IMR-90 (cell line): Measurements from ENCODE around the gene TMEM204. TPM values are rescaled to one million over a fixed set of nuclear protein-coding genes. Genes with fewer than 3 reads are reported as not detected.

Experiments
- ATAC-seq: fragments of 200-7000 bp; cut with Tn5 transposase; 2 replicates; pipeline ENCODE4 v1.9.1; 2020; ENCODE audit warnings: low read depth, mild to moderate bottlenecking, moderate library complexity
- BruUV-seq: library from RNA; stranded (reverse); fragments of 400-500 nt; replicated peaks from 2 replicates; lab custom pipeline; 2021; lab: Mats Ljungman, UMichigan
- CTCF ChIA-PET: fragments of 300-600 bp; formaldehyde crosslinking; extraction: SDS; loops from one replicate; lab custom pipeline; 2021; ENCODE audit warnings: antibody characterized with exemption; lab: Yijun Ruan, JAX
- POLR2A ChIA-PET: fragments of 300-600 bp; sonication (Branson Sonifier 250); formaldehyde crosslinking; loops from one replicate; lab custom pipeline; 2022; ENCODE audit warnings: antibody characterized with exemption; ENCODE audit not compliant: unreplicated experiment; lab: Charles Lee
- DNase-seq: peaks from one replicate; pipeline ENCODE4 v3.0.0; 2013
- H2AFZ ChIP-seq: replicated peaks from 2 replicates; pipeline ENCODE3; 2013; ENCODE audit warnings: low read length, mild to moderate bottlenecking; ENCODE audit not compliant: poor library complexity
- H2AK5ac ChIP-seq: 2 replicates; pipeline ENCODE4 v1.6.1; 2013; ENCODE audit warnings: low read depth, low read length, inconsistent platforms
- H2AK9ac ChIP-seq: replicated peaks from 2 replicates; pipeline ENCODE3; 2013; ENCODE audit warnings: mild to moderate bottlenecking, low read depth, low read length, moderate library complexity; ENCODE audit not compliant: poor library complexity
- H2BK120ac ChIP-seq: 2 replicates; pipeline ENCODE4 v1.6.1; 2013; ENCODE audit warnings: low read depth, low read length, inconsistent platforms
- H2BK15ac ChIP-seq: 3 replicates; pipeline ENCODE4 v1.6.1; 2013; ENCODE audit warnings: low read depth, low read length, inconsistent platforms
- H2BK20ac ChIP-seq: 2 replicates; pipeline ENCODE4 v1.6.1; 2013; ENCODE audit warnings: low read depth, mild to moderate bottlenecking, inconsistent platforms, low read length, moderate library complexity
- H2BK5ac ChIP-seq: 2 replicates; pipeline ENCODE4 v1.6.1; 2013; ENCODE audit warnings: mild to moderate bottlenecking, low read depth, low read length, inconsistent platforms; ENCODE audit not compliant: poor library complexity, severe bottlenecking
- H3K14ac ChIP-seq: replicated peaks from 2 replicates; pipeline ENCODE4 v1.6.1; 2013; ENCODE audit warnings: low read depth, low read length, inconsistent platforms
- H3K18ac ChIP-seq: 2 replicates; pipeline ENCODE4 v1.6.1; 2013; ENCODE audit warnings: low read depth, low read length, control low read depth
- H3K23ac ChIP-seq: 2 replicates; pipeline ENCODE4 v1.6.1; 2013; ENCODE audit warnings: low read depth, low read length, inconsistent platforms
- H3K27ac ChIP-seq: 2 replicates; pipeline ENCODE4 v1.5.1; 2013; ENCODE audit warnings: mild to moderate bottlenecking, control low read depth, low read length; ENCODE audit not compliant: insufficient read depth
- H3K27me3 ChIP-seq: 2 replicates; pipeline ENCODE4 v1.6.1; 2013; ENCODE audit warnings: low read length; ENCODE audit not compliant: control insufficient read depth, insufficient read depth
- H3K36me3 ChIP-seq: 2 replicates; pipeline ENCODE4 v1.6.1; 2013; ENCODE audit warnings: low read length, mixed read lengths; ENCODE audit not compliant: control insufficient read depth, insufficient read depth
- H3K4ac ChIP-seq: 2 replicates; pipeline ENCODE4 v1.6.1; 2013; ENCODE audit warnings: low read depth, low read length, inconsistent platforms
- H3K4me1 ChIP-seq: 2 replicates; pipeline ENCODE4 v1.6.1; 2013; ENCODE audit warnings: low read length, mixed read lengths; ENCODE audit not compliant: control insufficient read depth, insufficient read depth
- H3K4me2 ChIP-seq: 2 replicates; pipeline ENCODE4 v1.6.1; 2013; ENCODE audit warnings: low read depth, mild to moderate bottlenecking, control low read depth, low read length, moderate library complexity
- H3K4me3 ChIP-seq: 2 replicates; pipeline ENCODE4 v1.5.1; 2013; ENCODE audit warnings: low read depth, mild to moderate bottlenecking, control low read depth, low read length, moderate library complexity; ENCODE audit not compliant: insufficient read depth
- H3K56ac ChIP-seq: 2 replicates; pipeline ENCODE4 v1.6.1; 2013; ENCODE audit warnings: low read length, inconsistent platforms; ENCODE audit not compliant: insufficient read depth; ENCODE audit errors: extremely low read depth
- H3K79me1 ChIP-seq, 2 experiments: 2 replicates each; pipeline ENCODE4 v1.6.1; 2013; ENCODE audit warnings: low read length in 2 of 2, inconsistent platforms in 1 of 2, low read depth in 1 of 2
- H3K9ac ChIP-seq: 2 replicates; pipeline ENCODE4 v1.6.1; 2013; ENCODE audit warnings: low read depth, low read length, control low read depth
- H3K9me1 ChIP-seq: 2 replicates; pipeline ENCODE4 v1.6.1; 2013; ENCODE audit warnings: low read length, inconsistent platforms; ENCODE audit not compliant: insufficient read depth
- H3K9me3 ChIP-seq: 2 replicates; pipeline ENCODE4 v1.6.1; 2013; ENCODE audit warnings: low read length; ENCODE audit not compliant: control insufficient read depth, insufficient read depth
- H4K20me1 ChIP-seq: 2 replicates; pipeline ENCODE4 v1.6.1; 2013; ENCODE audit warnings: low read length, inconsistent platforms; ENCODE audit not compliant: insufficient read depth
- H4K5ac ChIP-seq: 2 replicates; pipeline ENCODE4 v1.6.1; 2013; ENCODE audit warnings: mild to moderate bottlenecking, low read depth, low read length, control low read depth
- H4K8ac ChIP-seq, 2 experiments: 2 replicates each; pipeline ENCODE4 v1.6.1; 2013; ENCODE audit warnings: low read depth in 2 of 2, low read length in 2 of 2, control low read depth in 1 of 2, inconsistent platforms in 1 of 2
- H4K91ac ChIP-seq: 2 replicates; pipeline ENCODE4 v1.6.1; 2013; ENCODE audit warnings: low read depth, low read length, inconsistent platforms; ENCODE audit not compliant: insufficient read depth
- BHLHE40 ChIP-seq: fragments of 150-350 bp; IDR thresholded peaks from 2 replicates; pipeline ENCODE4 v1.6.1; 2016; ENCODE audit warnings: mild to moderate bottlenecking, low read depth, low read length
- CEBPB ChIP-seq: IDR thresholded peaks from 2 replicates; pipeline ENCODE4 v1.6.1; 2012; ENCODE audit warnings: low read depth, low read length, improper control_type of control experiment
- CHD1 ChIP-seq: IDR thresholded peaks from 2 replicates; pipeline ENCODE4 v1.6.1; 2012; ENCODE audit warnings: low read depth, low read length, improper control_type of control experiment
- CTCF ChIP-seq: conservative IDR thresholded peaks from 2 replicates; pipeline ENCODE4 v1.5.1; 2012; ENCODE audit warnings: mild to moderate bottlenecking, low read depth, low read length, improper control_type of control experiment
- ELK1 ChIP-seq: fragments of 150-350 bp; IDR thresholded peaks from 2 replicates; pipeline ENCODE4 v1.6.1; 2016; ENCODE audit warnings: low read depth, mild to moderate bottlenecking, low read length, moderate library complexity, borderline replicate concordance
- FOS ChIP-seq: fragments of 150-350 bp; IDR thresholded peaks from 2 replicates; pipeline ENCODE4 v1.6.1; 2016; ENCODE audit warnings: low read depth, low read length
- MAFK ChIP-seq: IDR thresholded peaks from 2 replicates; pipeline ENCODE4 v1.6.1; 2012; ENCODE audit warnings: low read depth, low read length, improper control_type of control experiment
- MAZ ChIP-seq: IDR thresholded peaks from 2 replicates; pipeline ENCODE4 v1.6.1; 2012; ENCODE audit warnings: low read depth, mild to moderate bottlenecking, low read length, improper control_type of control experiment, moderate library complexity, borderline replicate concordance
- MXI1 ChIP-seq: IDR thresholded peaks from 2 replicates; pipeline ENCODE4 v1.6.1; 2012; ENCODE audit warnings: low read depth, mild to moderate bottlenecking, low read length, moderate library complexity, borderline replicate concordance
- NFE2L2 ChIP-seq: fragments of 150-350 bp; IDR thresholded peaks from 2 replicates; pipeline ENCODE4 v1.6.1; 2016; ENCODE audit warnings: low read depth, mild to moderate bottlenecking, low read length
- POLR2A ChIP-seq: IDR thresholded peaks from 2 replicates; pipeline ENCODE4 v1.6.1; 2012; ENCODE audit warnings: mild to moderate bottlenecking, low read depth, low read length
- RAD21 ChIP-seq: IDR thresholded peaks from 2 replicates; pipeline ENCODE4 v1.6.1; 2012; ENCODE audit warnings: low read length, improper control_type of control experiment
- RCOR1 ChIP-seq: IDR thresholded peaks from 2 replicates; pipeline ENCODE4 v1.6.1; 2012; ENCODE audit warnings: mild to moderate bottlenecking, low read length, improper control_type of control experiment; ENCODE audit not compliant: insufficient replicate concordance
- RFX5 ChIP-seq: IDR thresholded peaks from 2 replicates; pipeline ENCODE4 v1.8.0; 2012; ENCODE audit warnings: low read depth, mild to moderate bottlenecking, low read length, moderate library complexity
- SMC3 ChIP-seq: fragments of 150-350 bp; IDR thresholded peaks from 2 replicates; pipeline ENCODE4 v1.6.1; 2016; ENCODE audit warnings: low read depth, mild to moderate bottlenecking, antibody characterized with exemption, low read length, moderate library complexity
- WGBS, 2 experiments: methylation state at CpG; one replicate each; pipeline versions ENCODE4 v1.1.5 to v1.1.7; 2013; ENCODE audit warnings: missing lambda C conversion rate in 2 of 2; ENCODE audit not compliant: insufficient read length in 1 of 2; ENCODE audit errors: extremely low coverage in 2 of 2; 5-methylcytosine and 5-hydroxymethylcytosine counted together
- dilution Hi-C: fragments of 300-500 bp; cut with HindIII; formaldehyde crosslinking; loops from one replicate; pipeline ENCODE4 v1.14.3; 2018; ENCODE audit warnings: low sequenced_read_pairs; ENCODE audit not compliant: unreplicated experiment
- in situ Hi-C: fragments of 300-500 bp; cut with MboI; formaldehyde crosslinking; loops from 3 replicates; pipeline ENCODE4 v1.14.3; 2019; ENCODE audit warnings: low sequenced_read_pairs, inconsistent platforms, mixed read lengths
- intact Hi-C: fragments of 100-400 bp; cut with micrococcal nuclease; formaldehyde crosslinking; loops from 2 replicates; pipeline ENCODE4 v1.10.0; 2022
- polyA plus RNA-seq, 3 experiments: library from polyadenylated mRNA; depleted of rRNA; stranded (reverse); fragments of >200 nt; gene quantifications; 2 replicates each; pipeline ENCODE4 v1.2.3, GENCODE V29; 2012; ENCODE audit warnings: low replicate concordance in 1 of 3
- total RNA-seq: library from RNA; depleted of rRNA; stranded (reverse); fragments of >200 nt; gene quantifications from 2 replicates; pipeline ENCODE4 v1.2.3, GENCODE V29; 2012
- TF ChIP-seq, protein P1 (sequence below): fragments of 150-350 bp; IDR thresholded peaks from 2 replicates; pipeline ENCODE4 v1.6.1; 2017; ENCODE audit warnings: mild to moderate bottlenecking, antibody characterized with exemption, low read length, low read depth

The TMEM204 gene
- total and polyA plus RNA-seq, 2 of the 4 experiments (the other 2 are of a cell fraction), result 7.0 to 12.3 TPM

- Histone ChIP-seq H3K4ac (no peak overlapping the region), H3K79me1 (peaks cover 6 to 50% of the 10 kb centered on the region in 2 experiments; a peak in 3 of 4 replicates), H2AFZ (no peak overlapping the region), H2BK120ac (no peak overlapping the region), H3K9ac (no peak overlapping the region), H3K56ac (no peak overlapping the region), H2AK9ac (no peak overlapping the region), H3K4me3 (no peak overlapping the region), H2AK5ac (no peak overlapping the region), H3K4me2 (no peak overlapping the region), H2BK5ac (no peak overlapping the region), H4K5ac (no peak overlapping the region), H3K23ac (no peak overlapping the region), H4K20me1 (0 out of 2 replicates have a peak, but pooled peaks cover 3% of the 10 kb centered on the region), H4K91ac (no peak overlapping the region), H3K27me3 (no peaks in the 10 kb centered on the region), H3K9me1 (0 out of 2 replicates have a peak, but pooled peaks cover 9% of the 10 kb centered on the region), H3K27ac (no peak overlapping the region), H3K4me1 (peaks cover 3% of the 10 kb centered on the region; the same call in 1 of the 2 replicates), H4K8ac (no peak overlapping the region), H3K36me3 (peaks cover 18% of the 10 kb centered on the region), H2BK20ac (no peak overlapping the region), H3K18ac (no peak overlapping the region), H3K14ac (no peak overlapping the region), H3K9me3 (no peaks in the 10 kb centered on the region), H2BK15ac (no peak overlapping the region)
- CTCF ChIA-PET, result no interaction called here
- TF ChIP-seq MAFK, result no peak
- no peak for TF ChIP-seq FOS
- TF ChIP-seq RAD21, result no peak
- no peak for TF ChIP-seq POLR2A
- TF ChIP-seq CEBPB, result no peak
- no peak for TF ChIP-seq MAZ
- TF ChIP-seq RCOR1, result no peak
- TF ChIP-seq MXI1, result no peak
- no peak for TF ChIP-seq RFX5
- TF ChIP-seq SMC3, result no peak
- no peak for TF ChIP-seq CTCF
- TF ChIP-seq ELK1, result no peak
- TF ChIP-seq NFE2L2, result no peak
- TF ChIP-seq, protein P1, sequence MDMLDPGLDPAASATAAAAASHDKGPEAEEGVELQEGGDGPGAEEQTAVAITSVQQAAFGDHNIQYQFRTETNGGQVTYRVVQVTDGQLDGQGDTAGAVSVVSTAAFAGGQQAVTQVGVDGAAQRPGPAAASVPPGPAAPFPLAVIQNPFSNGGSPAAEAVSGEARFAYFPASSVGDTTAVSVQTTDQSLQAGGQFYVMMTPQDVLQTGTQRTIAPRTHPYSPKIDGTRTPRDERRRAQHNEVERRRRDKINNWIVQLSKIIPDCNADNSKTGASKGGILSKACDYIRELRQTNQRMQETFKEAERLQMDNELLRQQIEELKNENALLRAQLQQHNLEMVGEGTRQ, result no peak
- no peak for TF ChIP-seq BHLHE40
- no peak for TF ChIP-seq CHD1
- in situ Hi-C loops (no loop called here), intact Hi-C loops (no loop called here), dilution Hi-C loops (no loop called here)
- BruUV-seq, result no TSS peak
- WGBS, 2 experiments, result 90% methylated on average over 8 of the region's 18 CpGs; no CpG with 5 or more reads in 1 of the 2 experiments
- DNase-seq (no peak), ATAC-seq (no peak)
- POLR2A ChIA-PET, result no interaction called here
Observed at GRCh38 chr16:1542533-1542932, 9.1 kb downstream of the TMEM204 start.
